ENCODE measurements around the gene HOXA4. TPM values are rescaled to one million over a fixed set of nuclear protein-coding genes. Genes with fewer than 3 reads are reported as not detected.

HOXA4 gene
- total RNA-seq, 1 donor from 2014 or later: 2.1 TPM

DNA sequence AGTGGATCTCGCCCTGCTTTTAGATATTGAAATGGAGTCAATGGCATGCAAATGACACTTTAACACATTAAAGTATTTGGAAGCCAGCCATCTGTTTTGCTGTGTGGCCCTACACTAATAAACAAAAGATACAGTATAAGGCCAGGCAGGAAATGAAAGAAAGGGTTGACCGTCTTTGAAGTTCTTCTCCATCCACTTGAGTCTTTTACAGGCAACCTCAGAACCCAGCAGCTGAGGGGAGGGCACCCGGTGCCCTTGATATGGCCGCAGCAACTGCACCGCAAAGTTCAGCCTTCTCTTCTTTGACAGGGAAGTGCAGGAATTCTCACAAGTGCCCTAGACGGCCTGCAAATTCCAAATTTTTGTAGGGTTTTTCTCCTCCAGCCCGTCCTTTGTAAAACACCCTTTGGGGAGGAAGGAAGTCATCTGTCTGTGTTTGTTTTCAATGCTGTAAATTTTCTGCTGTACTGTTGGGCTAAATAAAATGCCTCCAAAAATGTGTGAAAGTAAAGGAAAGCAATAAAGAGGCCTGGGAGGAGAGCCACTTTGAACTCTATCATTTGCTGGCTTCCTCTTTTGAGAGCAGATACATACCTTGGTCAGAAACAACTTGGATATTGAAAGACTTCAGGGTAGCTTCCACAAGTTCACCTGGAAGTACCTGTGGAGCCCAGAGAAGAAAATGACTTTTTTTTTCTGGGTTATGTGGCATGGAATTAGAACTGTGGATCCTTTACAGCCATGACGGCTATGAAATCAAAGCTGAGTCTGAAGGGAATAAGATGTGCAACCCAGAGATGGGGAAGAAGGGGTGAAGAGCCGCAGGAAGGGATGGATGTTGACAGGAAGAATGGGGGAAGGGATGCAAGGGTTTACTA, 38.4 kb downstream of the HOXA4 start:
- H3K27ac ChIP-seq: no peak overlapping the region
- H3K27me3 ChIP-seq: peaks cover 8% of the 10 kb centered on the region
- no peaks in the 10 kb centered on the region for H3K36me3 ChIP-seq
- H3K9me3 ChIP-seq: no peaks in the 10 kb centered on the region
- DNase-seq (ENCODE audit: low spot score in 2 of 2): no peak
- intact Hi-C loops (cut with DNase I): loop anchor here (2.0 kb wide), 1 partner anchor 235 kb away; no protein-coding TSS in a partner anchor
- TF ChIP-seq, protein P1, sequence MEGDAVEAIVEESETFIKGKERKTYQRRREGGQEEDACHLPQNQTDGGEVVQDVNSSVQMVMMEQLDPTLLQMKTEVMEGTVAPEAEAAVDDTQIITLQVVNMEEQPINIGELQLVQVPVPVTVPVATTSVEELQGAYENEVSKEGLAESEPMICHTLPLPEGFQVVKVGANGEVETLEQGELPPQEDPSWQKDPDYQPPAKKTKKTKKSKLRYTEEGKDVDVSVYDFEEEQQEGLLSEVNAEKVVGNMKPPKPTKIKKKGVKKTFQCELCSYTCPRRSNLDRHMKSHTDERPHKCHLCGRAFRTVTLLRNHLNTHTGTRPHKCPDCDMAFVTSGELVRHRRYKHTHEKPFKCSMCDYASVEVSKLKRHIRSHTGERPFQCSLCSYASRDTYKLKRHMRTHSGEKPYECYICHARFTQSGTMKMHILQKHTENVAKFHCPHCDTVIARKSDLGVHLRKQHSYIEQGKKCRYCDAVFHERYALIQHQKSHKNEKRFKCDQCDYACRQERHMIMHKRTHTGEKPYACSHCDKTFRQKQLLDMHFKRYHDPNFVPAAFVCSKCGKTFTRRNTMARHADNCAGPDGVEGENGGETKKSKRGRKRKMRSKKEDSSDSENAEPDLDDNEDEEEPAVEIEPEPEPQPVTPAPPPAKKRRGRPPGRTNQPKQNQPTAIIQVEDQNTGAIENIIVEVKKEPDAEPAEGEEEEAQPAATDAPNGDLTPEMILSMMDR (IDR thresholded peaks at IDR 0.05): no peak
- H3K4me3 ChIP-seq: no peak overlapping the region
- peaks cover 0 to 5% of the 10 kb centered on the region in 2 donors for H3K4me1 ChIP-seq

DNA sequence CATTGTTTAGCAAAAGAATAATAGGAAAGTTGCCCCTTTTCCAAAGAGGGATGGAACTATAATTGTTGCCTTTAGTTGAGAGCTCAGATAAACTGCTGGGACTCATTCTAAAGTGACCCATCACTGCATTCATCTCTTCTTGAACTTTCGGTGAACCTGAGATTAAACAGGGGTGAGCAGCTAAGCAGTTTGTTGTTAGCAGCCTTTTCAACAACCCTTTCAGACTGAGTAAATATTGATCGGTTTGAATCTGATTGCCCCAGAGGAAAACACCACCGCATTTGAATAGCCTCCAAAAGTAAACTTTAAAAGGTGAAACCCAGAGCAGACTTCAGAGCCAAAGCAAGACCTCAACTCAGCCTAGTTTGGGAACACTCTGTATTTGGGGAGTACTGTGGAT, 39.5 kb downstream of the HOXA4 start:
- intact Hi-C loops (cut with DNase I): no loop called here
- Histone ChIP-seq H3K27ac (no peak overlapping the region), H3K9me3 (no peaks in the 10 kb centered on the region), H3K4me3 (no peak overlapping the region), H3K36me3 (no peaks in the 10 kb centered on the region), H3K4me1 (peaks cover 0 to 5% of the 10 kb centered on the region in 2 donors), H3K27me3 (peaks cover 8% of the 10 kb centered on the region)
- TF ChIP-seq, protein P1 (IDR thresholded peaks at IDR 0.05): no peak
- DNase-seq (ENCODE audit: low spot score in 2 of 2): no peak

DNA sequence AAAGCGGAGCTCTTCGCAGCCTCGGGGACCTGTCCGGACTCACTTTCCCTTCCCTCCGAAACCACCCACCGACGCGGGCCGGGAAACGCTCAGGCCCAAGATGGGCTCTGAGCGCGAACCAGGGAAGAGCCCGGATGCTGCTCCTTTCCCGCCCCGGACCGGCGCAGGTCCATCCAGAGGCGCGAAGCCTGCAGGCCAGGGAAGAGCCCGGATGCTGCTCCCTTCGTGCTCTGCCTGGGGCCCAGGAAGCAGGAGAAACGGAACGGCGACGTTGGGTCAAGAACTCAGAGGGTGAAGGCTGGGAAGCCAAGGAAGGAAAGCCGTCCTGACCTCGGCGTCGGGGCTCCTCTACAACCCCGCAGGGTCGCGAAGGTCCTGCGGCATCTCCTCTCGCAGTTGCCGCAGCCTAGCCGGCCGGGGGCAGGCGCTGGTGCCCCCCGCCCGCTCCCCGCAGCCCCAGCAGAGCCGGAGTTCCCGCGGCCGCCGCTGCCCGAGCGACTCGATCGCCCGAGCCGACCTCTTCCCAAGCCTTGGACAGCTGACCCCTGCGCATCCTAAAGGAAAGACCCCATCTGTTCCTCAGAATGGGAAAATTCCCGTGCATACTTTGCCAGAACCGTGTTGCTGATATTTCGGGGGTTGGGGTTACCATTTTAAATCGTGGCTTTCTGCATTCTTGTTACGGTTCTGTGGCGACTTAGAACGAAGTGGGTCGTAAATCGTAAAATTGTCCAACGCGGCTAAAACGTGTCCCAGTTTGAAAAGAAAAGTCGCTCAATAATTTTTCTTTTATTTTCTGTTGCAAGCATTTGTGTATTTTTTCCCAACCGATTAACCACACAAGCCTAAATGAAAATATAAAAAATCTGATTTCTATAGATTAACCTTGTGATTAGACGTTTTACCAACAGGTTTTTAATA, 42.3 kb downstream of the HOXA4 start:
- intact Hi-C loops (cut with DNase I): no loop called here
- H3K4me3 ChIP-seq: peak overlapping the region; percentile 34 to 37
- no peaks in the 10 kb centered on the region for H3K36me3 ChIP-seq
- peaks cover 0 to 2% of the 10 kb centered on the region in 2 donors for H3K4me1 ChIP-seq
- TF ChIP-seq, protein P1 (IDR thresholded peaks at IDR 0.05): no peak
- DNase-seq (ENCODE audit: low spot score in 2 of 2): no peak
- H3K9me3 ChIP-seq: no peaks in the 10 kb centered on the region
- peaks cover 8% of the 10 kb centered on the region for H3K27me3 ChIP-seq
- H3K27ac ChIP-seq: no peak overlapping the region

DNA sequence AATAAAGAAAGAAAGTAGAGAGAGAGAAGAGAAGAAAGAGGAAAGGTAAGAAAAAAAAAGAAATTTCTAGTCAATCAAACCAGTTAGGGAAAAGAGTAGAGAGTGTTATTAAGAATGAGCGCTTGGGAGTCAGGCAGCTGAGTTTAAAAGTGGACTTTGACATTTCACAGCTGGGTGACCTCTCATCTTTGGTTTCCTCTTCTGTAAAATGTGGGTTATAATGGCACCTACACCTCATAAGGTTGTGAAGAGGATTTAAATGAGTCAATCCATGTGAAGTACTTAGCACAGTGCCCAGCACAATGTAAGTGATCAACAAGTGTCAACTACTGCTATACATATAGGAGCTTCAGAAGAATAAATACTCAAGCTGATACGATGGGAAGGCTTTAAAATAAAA, 46.9 kb downstream of the HOXA4 start:
- DNase-seq (ENCODE audit: low spot score in 2 of 2): no peak
- intact Hi-C loops (cut with DNase I): no loop called here
- peaks cover 8% of the 10 kb centered on the region for H3K27me3 ChIP-seq
- H3K4me3 ChIP-seq: no peak overlapping the region
- TF ChIP-seq, protein P1 (IDR thresholded peaks at IDR 0.05): no peak
- H3K27ac ChIP-seq: no peak overlapping the region
- H3K4me1 ChIP-seq: peaks cover 0 to 2% of the 10 kb centered on the region in 2 donors
- no peaks in the 10 kb centered on the region for H3K9me3 ChIP-seq
- H3K36me3 ChIP-seq: no peaks in the 10 kb centered on the region

DNA sequence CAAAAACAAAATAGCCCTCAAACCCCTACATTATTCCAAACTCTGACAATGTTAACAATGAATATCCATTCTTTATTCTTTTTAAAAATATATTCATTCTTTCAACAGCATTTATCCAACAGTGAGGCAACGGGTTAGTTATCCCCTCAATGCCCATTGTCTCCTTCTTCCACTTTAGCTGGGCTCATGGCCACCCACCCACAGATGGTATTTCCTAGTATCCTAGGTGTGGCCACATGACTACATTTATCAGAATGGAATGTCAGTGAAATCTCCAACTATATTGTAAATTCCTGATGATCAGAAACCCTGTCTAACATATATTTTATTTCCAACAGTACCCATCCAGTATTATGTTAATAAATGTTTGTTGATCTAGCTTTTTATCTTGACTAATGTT, 48.4 kb downstream of the HOXA4 start:
- DNase-seq (ENCODE audit: low spot score in 2 of 2): no peak
- H3K36me3 ChIP-seq: no peaks in the 10 kb centered on the region
- H3K27ac ChIP-seq: no peak overlapping the region
- TF ChIP-seq, protein P1 (IDR thresholded peaks at IDR 0.05): no peak
- H3K9me3 ChIP-seq: no peaks in the 10 kb centered on the region
- H3K4me3 ChIP-seq: no peak overlapping the region
- intact Hi-C loops (cut with DNase I): no loop called here
- no peaks in the 10 kb centered on the region for H3K4me1 ChIP-seq
- H3K27me3 ChIP-seq: no peaks in the 10 kb centered on the region
